Kidney glomerular epithelial cell (primary cell): ENCODE data around the gene ADCY5.
A peak's percentile ranks its signal among the peaks of the same experiment; 100 is the strongest.
"Not testable (repeated sequence)": the region's sequence is repeated elsewhere in the genome, so short reads cannot be mapped to it uniquely, and the experiment has no call there.

ENCODE experiments used
- DNase-seq: peaks from one replicate; lab custom pipeline; 2025; lab: John Stamatoyannopoulos, UW

Gene ADCY5

DNA sequence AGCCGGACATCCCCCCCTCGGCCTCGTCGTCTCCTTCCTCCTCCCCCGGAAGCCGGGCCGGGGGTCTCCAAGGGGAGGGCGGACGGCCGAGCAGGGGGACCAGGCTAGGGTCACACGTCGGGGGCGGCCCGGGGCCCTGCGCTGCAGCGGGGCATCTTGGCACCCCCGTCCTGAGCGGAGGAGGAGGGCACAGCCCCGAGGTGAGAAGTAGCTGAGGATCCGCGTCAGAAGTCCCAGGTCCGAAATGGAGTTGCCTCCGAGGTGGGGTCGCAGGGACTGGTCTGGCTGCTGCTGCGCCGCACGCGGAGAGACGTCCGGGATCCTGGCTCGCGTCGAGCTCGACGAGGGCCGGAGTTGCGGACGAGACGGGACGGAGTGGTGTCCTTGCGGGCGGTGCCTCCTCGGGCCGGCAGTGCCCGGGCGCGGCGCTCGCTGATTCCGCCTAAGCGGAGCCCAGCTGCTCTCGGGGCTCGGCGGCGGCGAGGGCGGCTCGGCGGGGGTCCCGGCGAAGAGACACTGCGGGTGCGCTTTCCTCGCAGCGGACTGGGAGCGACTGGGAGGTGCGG lies at the start of gene ADCY5:
Gene ADCY5, minus strand, starts transcription at position 555 of the 566 bp plus-strand sequence. Its CDS starts 545 bp downstream, at position 10.
- no peak for DNase-seq

DNA sequence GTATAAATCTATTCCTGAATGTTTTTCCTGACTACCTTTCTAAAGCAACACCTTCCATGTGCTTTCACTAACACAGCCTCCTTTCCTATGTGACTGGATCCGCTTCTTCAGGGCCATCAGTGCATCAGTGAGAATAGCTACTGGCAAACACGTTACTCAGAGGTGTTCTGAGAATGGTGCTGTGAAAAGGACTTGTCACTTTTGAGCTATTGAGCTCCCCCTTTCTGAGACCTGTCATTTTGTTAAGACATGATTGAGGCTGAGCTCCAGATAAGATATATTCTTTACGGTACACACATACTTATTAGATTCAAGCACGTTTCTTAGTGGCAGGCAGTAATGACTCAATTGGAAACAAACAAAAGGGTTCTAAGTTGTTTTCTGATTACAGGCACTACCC lies 45.0 kb upstream of the ADCY5 start:
- no peak for DNase-seq

DNA sequence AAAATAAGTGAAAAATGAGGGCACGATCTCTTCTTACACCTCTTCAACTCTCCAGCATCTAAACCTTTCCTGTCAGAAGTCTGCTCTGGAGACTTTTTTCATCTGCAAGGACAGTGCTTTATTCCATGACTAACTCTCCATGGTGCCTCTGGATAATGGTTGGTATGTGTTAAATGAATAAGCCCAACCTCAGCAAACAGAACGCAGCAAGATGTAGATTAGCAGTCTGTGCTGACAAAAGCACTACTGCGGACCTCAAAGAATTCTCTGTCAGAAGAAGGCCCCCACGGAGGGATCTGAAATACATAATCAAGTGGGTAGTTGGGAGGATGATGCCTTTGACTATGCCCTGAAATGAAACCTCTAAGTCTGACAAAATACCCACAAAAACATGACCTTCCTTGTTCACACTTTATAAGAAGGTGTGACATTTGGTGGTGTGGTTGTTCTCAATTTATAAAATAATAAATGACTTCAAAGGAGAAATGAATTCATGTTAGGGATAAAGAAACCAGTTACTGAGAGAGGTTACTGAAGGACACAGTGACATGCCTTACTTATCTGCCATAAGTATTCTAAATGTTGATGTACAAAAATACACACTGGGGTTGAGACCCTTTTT lies 43.2 kb upstream of the ADCY5 start:
- DNase-seq, result no peak

DNA sequence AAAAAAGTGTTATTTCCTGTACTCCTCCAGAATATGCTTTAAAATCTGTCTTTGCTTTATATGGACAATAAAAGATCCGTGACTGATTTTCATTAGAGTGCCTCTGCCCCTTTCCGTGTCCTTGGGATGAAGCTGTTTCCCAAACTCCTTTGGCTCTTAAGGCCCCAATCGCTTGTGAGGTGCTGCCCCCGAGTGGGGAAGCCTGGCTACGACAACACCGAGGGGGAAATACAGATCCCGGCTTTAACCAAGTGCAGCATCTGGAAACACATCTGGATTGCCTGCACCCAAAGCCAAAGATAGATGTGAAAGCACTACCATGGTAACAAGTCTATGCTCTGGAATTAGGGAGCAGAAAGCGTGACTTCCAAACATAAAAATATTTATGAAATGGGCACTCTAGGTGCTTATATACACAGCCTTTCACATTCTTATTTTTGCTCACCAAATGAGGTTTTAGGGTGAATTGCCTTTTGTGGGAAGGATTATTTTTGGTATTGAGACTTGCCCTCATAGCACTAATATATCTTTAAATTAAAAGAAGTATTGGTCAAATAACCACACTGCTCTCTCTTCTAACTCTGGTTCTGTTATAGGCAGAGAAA lies 40.6 kb upstream of the ADCY5 start:
- peak; percentile 25 for DNase-seq

DNA sequence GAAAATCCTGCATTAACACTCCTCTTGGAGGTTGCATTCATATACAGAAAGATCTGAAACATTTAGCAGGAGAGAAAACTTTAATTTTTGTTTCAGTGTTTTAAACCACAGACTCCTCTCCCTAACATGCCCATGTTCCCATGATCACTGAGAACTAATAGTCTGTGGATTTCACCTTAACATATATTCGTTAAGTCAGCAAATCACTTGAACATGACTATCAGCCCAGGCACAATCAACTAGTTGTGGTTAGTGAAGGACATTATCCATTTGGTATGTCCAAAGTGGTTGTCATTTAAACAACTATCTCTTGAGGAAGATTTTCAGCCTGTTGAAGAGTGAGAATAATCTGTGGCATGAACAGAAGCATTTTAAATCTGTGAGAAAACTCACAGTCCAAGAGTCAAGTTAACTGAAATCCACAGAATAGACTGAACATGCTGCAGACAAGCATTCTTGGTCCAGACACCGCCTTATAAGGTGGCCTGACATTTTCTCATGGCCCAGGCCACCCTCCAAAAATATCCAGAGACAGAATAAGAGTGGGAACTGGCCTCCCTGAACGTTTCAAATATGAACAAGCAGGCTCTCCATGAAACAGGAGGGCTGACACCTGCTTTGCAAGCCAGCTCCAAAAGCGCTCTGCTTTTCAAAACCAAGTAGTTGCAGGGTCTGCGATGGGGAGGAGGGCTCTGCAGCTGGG lies 39.9 kb upstream of the ADCY5 start:
- no peak for DNase-seq

DNA sequence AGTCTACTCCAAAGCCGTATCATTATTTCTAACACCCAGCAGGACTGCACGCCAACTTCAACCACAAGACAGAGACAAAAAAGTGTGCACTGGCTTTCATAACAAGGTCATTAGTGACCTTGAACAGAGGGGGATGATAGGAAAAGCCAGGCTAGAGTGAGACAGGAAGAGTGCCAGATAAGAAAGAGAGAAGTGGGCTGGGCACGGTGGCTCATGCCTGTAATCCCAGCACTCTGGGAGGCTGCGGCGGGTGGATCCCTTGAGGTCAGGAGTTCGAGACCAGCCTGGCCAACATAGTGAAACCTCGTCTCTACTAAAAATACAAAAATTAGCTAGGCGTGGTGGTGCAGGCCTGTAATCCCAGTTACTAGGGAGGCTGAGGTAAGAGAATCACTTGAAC lies 38.2 kb upstream of the ADCY5 start:
- not testable (repeated sequence) for DNase-seq

DNA sequence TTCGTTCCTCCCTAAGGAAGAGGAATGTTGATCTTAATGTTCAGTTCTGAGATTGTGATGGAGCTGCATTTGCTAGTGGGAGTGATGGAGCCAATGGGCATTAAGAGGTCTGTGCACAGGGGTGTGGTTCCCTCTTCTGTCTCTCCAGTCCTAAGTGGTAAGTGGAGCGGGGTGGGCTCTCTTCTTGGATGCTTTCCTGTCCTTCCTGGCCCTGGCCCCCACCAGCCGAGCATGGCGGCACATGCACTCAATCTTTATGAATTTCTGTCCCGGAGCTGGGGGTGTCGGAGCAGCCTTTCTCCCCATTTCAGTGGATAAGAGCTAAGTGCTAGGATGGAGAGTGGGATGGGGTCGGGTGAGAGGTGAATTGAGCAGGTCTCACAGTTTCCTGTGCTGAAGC lies 37.6 kb upstream of the ADCY5 start:
- DNase-seq, result no peak

DNA sequence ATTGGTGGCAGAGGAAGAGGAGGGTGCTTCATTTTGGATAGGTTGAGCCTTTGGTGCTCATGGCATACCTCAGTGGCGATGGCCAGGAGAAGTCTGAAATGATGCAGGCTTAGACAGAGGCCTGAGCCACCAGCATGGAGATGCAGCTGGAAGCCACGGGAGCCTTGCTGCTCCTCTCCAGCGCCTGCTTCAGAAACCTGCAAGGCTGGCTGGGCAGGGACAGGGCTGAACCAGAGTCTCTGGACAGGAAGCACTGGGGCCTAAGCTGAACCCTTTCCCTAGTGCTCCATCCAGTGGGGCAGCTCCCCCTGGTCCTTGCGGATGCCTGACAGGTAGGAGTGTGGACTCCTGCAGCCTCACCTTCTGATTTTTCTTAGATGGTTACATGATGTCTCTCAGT lies 36.7 kb upstream of the ADCY5 start:
- DNase-seq, result no peak

DNA sequence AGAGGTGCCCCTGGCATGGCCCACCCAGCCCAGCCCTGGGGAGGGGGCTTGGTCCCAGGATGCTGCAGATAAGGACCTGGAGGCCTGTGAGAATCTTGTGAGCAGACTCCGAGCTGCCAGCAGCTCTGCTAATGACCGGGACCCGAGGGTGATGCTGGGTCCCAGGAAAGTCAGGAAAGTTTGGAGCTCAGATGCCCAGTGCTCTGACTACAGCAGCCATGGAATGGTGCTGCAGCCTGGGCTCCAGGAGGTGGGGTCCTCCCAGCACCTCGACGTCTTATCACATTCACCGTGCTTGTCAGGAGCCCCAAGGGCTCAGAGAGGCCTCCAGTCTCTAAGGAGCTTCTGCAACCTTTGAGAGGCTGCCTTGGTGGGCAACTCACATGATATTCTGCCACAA lies 34.3 kb upstream of the ADCY5 start:
- DNase-seq, result no peak

DNA sequence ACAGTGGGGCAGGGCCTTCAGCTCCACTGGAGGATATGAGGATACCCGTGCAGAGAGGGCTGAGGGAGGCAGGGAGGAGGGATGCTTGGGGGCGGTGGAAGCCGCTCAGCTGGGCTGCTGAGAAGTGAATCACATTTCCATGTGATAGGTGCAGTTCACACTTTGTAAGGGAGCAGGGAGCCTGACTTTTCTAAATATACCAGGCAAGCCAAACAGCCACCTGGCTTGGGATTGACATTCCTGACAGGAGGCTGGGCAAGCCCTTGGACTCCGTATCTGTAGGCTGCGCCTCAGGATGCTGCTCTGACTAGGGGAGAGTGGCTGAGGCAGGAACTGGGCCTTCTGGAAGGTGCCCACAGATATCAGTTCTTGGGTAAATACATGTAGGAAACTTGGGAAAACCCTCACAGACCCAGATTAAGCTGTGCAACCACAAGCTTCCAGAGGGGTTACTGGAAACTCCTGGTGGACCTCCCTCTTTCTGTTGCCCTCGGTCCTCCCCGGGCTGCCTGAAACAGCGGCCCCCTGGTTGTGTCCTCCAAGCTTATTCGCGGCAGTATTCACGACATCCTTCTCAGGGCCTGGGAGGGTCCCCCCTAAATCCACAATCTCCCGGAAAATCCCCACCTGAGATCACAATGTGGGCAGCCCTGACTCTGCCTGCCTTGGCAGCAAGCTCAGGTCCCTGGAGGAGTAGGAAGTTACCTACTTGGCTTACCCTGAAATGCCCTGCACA lies 33.0 kb upstream of the ADCY5 start:
- DNase-seq, result no peak

DNA sequence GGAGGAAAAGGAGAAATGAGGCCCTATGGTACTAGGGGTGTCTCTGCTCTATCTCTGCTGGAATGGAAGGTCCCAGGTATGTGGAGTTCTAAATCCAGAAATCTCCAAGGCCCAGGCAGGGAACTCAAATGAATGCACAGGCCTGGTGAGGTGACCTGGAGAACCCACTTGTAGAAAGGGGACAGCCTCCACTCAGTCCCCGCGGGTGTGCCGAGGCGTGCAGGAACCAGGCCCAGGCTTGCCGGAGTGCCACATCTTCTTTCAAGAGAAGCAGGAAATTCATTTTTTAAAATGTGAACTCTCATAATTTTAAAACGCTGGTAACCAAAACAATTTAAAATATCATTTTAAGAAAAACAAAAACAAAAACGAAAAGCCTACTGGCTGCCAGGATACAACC lies 32.2 kb upstream of the ADCY5 start:
- DNase-seq, result no peak

DNA sequence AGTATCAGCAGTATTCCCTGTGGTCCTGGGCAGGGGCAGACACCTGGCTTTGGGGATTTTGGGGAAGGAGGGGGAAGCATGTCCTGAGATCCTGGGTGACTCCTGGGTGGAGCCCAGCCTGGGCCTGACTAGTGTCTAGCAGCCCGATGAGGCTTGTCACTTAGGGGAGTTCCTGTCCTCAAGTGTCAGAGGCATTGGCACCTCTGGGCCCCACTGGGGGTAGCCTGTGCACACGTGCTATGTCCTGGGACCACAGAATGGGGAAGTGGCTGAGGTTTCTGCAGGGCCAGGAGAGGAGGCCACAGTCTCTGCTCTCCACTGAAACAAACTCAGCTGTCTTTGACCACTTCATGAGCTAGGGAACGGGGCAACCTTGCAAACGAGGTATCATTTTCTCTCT lies 31.5 kb upstream of the ADCY5 start:
- DNase-seq, result no peak

DNA sequence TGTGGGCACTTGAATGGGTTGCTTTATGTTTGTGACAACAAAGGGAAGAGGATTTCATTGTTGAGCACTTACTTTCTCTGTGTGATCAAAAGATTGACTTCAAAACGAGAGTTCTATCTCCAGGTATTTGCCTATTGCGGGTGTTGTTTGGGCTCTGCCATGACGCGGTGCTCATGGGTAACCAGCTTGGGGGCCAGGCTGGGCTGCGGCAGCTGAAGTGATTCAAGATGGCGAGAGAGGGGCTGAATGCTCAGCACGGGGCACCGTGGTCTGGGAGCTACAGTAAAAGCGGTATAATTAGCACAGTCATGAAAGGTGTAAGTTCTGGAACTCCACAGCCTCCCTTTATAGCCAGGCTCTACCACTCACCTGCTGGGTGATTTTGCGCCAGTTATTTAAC lies 31.0 kb upstream of the ADCY5 start:
- DNase-seq, result no peak

DNA sequence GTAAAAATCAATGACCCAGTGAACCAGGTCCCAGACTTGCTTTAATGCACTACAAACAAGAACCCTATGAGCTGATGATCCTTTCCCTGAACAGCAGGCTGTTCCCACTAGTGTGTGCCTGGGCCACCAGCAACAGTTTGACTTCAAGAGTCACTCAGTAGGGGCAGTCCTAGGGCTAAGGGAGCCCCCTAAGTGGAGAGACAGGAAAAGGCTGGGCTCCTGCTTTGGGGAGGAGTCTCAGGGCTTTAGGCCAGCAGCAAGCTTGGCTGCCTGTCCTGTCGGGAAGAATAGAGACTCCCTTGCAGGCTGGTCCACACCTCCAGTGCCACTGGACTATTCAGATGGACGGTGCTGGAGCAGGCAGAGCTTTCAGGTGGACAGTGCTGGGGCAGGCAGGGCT lies 29.4 kb upstream of the ADCY5 start:
- DNase-seq, result no peak

DNA sequence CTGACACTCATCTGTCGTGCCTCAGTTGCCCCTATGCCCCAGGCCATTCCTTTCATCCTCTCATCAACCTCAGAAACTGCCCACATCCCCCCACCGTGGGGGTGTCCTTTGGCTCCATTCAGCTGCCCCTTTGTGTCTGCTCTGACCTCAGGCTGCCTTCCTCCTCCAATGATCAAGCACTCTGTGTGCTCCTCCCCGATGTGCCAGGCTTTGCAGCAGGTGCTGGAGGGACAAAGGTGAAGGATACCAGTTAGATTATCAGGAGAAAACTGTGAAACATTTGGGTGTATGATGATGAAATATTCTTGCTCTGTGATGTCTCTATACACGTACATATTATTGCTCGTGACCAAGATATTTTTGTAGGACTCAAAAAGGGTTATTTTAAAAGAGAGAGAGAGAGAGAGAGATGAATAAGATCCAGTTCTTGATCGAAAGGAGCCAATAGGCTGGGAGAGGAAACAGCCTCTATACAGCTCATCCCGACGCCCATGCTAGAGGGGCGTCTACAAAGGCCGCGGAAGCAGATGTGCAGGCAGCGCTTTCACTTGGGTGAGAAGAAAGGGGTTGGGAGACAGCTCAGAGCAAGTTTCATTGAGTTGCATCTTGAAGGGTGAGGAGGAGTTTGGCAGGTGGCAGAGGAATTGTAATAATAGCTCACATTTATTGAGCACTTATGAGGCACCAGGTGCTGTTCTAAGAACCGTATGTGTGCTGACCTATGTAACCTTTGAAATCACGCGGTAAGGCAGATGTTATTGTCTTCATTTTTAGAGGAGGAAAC lies 28.3 kb upstream of the ADCY5 start:
- DNase-seq, result no peak

DNA sequence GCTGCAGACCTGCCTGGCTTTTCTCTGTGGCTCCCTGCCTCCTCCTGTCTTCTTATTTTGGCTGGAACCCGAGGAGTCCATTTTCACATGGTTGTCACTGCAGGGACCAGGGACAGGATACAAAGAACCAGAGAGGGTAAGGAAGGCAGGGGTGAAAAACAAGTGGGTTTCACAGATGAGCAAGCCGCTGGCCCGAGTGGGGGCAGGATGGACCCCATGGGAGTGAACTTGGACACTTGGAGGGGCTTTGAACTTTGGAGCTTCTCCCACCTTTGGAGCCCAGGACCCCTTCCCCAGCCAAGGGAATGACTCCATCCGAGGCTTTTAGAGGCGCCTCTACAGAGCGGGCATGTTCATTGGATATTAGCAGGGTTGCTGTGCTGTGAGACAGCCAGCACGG lies 26.9 kb upstream of the ADCY5 start:
- DNase-seq, result no peak

DNA sequence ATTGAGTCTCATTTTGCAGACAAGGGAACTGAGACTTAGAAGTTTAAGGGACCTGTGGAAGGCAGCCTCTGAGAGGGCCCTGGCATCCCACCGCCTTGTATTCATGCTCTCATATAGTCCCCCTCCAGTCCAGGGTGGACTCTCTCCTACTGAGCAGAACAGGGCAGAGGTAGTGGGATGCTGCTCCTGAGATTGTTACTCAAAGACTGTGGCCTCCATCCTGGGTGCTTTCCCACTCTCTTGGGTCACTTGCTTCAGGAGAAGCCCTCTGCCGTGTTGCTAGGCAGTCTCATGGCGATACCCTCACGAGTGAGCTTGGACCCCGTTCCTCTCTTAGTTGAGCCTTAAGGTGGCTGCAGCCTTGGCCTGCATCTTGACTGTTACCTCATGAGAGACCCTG lies 22.2 kb upstream of the ADCY5 start:
- no peak for DNase-seq

DNA sequence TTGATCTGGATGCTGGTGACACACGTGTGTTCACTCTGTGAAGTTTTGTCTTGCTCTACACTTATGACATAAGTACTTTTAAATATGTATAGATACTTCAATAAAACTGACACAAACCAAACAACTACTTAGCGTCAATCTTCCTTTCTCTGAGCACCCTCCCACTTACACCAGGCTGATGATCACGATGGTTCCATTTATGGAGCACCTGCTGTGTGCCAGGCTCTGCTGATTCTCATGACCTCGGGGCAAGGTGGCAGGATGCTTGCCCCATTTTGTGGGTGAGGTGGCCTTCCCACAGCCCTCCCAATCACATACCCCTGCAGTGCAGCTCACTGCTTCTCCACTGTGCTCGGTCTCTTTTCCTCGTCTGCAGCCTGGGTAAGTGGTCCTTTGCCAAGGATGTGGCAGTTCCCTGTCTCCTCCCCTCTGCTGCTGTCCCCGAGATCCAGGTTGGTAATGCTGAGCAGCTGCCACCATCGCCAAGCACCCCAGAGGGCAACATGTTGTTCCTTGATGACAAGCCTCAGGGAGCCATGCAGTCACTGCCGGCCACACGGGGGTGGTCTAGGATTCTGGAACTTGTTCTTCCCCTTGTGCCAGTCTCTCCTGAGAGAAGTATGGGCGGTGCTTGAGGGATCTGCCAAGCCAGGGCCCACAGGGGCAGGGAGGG lies 20.6 kb upstream of the ADCY5 start:
- no peak for DNase-seq

DNA sequence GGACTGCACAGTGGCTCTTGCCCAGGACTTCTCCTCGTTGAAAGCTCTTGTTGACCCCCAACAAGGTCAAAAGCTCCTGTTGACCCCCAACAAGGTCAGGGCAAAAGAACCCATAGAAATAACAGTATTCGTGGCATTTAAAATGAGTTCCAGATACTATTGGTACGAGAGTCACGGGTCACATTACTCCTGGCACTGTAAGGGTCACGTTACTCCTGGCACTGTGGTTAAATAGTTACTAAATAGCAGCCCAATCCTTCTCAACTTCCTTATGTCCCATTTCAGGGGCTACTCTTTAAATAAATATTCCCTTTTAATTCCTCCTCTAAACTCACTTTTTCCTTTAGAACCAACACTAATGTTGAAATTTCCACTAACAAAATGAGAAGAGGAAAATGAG lies 18.2 kb upstream of the ADCY5 start:
- DNase-seq, result no peak

DNA sequence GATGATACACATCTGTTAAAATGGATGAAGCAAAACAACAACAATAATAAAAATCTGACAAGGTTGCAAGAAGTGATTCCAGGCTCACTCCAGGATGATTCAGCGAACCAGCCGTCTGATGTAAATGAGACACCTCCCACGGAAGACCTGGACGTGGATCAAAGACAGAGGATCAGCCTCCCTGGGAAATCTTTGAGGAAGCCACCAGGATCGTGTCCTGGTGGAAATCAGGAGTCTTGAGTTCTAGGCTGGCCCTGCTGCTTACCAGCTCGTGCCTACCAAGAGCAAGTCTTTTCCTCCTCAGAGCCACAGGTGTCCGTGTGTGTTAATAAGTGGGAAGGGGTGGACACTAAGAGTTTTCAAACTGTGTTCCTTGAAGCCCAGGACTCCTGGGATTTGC lies 15.3 kb upstream of the ADCY5 start:
- no peak for DNase-seq

DNA sequence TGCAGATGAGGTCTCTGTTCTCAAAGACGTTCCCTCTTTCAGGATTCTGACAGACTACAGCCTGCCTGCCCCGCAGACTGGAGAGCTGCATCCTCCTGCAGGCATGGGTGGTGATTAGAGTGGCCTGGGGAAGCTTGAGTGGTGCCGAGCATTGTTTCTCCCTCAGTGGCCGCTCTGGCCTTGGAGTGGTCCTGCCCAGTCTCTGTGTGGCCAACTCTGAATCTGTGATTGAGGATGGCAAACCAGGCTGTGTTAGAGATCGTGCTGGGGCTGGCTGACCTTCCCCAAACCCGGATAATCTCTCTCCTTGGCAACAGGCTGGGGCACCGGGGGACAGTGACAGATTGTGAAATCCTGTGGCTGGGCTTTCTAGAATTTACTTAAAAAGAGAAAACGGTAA lies 11.0 kb upstream of the ADCY5 start:
- no peak for DNase-seq
